Eye (tissue), 1 donor: ENCODE results near the gene POLD2.
"Not testable (repeated sequence)": the region's sequence is repeated elsewhere in the genome, so short reads cannot be mapped to it uniquely, and the experiment has no call there.

Experiments used
- DNase-seq: peaks from one replicate; pipeline ENCODE4 v3.0.0-alpha.2; 2015

POLD2 gene

DNA sequence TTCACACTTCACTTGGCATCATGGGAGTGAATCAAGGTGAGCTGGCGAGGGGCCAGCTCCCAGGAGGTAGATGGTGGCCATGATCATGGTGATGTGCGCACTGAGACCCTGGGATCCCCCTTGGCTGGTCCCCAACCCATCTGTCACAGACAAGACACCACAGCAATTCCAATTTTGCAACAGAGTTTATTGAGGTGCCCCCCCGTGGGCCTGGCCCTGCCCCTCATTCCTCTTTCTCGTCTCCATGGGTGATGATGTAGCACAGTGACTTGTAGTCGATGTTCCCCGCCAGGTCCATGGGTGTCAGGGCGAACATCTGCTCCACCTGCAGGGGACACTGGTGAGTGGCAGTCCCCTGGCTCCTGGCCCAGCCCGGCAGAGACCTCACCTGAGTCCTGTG, 15.3 kb upstream of the POLD2 start:
- no peak for DNase-seq

DNA sequence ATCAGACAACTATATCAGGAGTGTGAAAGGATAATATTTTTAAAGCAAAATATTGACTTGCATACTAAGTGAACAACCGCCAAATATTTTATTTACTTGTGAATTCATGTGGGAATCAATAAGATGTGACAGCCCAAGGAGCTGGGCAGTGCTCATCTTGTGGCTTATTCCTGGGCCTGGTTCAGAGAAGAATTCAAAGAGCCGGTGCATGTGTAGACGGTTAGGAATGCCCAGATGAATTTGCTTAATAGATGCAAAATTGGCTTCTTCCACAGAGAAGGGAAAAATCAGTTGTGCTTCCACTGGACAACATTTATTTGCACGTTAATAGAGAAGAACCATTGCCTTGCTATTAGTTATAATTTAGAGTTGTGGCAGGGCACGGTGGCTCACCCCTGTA, 13.4 kb upstream of the POLD2 start:
- no peak for DNase-seq

DNA sequence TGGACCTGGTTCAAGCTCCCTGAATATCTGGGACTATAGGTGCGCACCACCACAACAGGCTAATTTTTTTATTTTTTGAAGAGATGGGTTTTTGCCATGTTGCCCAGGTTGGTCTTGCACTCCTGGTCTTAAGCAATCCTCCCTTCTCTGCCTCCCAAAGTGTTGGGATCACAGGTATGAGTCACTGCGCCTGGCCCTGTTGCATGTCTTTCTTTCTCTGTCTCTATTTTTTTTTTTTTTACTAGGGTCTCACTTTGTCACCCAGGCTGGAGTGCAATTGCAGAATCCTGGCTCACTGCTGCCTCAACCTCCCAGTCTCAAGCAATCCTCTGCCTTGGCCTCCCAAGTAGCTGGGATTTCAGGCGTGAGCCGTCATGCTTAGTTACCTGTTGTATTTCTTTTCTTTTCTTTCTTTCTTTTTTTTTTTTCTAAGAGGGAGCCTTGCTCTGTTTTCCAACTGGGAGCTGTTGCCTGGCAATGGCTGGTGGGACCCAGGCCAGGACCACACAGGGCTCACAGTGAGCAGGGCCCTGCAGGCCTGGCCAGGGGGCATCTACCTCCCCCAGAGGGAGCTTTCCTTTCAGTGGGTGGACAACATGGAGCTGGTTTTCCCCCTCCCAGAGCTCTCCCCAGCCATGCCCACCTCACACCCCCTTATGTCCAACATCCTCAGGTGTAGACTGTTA, 11.7 kb upstream of the POLD2 start:
- DNase-seq: no peak

DNA sequence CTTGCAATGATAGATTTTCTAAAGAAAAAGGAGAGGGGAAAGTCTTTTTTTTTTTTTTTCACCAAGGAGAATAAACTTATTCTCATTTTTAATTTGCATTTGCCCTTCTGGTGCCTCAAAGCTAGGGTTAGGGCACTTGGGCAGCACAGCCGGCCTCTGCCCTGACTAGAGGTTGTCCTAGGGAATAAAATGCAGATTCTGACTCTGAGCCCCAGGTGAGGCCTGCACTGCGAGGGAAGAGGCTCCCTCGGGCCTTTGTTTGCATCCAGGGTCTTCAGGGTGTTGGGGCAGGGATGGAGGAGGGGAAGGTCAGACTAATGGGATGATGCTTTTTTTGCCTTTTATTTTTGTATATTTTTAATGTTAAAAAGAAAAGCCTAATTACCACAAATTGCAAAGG, 9.9 kb upstream of the POLD2 start:
- DNase-seq: no peak

DNA sequence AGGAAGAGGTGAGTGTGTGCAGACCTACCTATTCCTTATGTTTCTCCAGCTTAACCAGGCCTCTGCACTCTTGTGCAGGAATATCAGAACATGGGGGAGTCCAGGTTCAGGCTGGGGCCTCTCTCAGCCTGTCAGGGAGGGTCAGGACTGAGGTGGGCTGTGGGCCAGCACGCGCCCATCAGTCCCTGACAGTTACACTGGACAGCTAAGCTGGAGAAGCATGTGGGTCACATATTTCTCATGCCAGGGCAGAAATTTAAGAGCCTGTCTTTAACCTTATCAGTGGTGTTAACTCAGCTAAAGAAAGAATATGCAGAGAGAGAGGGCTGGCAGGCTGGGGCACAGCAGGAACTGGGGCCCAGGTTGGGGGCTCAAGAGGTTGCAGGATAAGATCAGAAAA, 8.7 kb upstream of the POLD2 start:
- DNase-seq: no peak

DNA sequence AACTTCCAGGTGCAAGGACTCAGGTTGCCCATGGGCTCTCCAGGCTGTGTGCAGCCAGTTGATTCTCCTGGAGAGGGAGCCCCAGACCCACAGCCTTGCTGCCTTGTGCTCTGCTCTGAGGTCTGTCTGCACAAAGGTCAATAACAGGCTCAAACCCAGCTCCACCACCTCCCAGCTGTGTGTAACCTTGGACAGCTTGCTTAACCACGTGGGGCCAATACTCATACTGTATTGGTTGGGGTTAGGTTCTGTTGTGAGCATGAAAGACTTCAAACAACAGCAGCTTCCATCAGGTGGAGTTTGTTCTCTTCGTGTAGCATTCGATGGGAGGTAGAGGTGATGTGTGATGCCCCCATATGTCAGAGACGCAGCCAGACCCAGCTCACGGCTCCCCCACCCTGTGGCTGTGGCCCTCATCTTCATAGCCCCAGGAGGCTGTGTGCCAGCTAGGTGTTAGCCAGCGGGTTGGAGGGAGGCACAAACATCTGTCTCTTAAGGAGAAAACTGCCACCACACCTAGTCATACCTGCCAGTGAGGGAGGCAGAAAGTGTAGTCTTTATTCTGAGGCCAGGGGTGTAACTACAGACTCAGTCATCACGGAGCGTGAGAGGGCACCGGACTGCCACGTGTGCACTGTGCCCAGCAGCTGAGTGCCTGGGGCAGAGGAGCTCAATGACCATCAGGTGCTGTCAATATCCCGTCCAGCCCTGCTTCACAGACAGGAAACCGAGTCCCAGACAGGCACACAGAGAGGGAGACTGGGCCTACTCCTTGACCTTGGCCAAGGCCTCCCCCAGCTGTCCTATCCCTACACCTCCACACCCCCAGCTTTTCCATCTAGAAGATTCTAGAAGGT, 8.1 kb upstream of the POLD2 start:
- DNase-seq: no peak

DNA sequence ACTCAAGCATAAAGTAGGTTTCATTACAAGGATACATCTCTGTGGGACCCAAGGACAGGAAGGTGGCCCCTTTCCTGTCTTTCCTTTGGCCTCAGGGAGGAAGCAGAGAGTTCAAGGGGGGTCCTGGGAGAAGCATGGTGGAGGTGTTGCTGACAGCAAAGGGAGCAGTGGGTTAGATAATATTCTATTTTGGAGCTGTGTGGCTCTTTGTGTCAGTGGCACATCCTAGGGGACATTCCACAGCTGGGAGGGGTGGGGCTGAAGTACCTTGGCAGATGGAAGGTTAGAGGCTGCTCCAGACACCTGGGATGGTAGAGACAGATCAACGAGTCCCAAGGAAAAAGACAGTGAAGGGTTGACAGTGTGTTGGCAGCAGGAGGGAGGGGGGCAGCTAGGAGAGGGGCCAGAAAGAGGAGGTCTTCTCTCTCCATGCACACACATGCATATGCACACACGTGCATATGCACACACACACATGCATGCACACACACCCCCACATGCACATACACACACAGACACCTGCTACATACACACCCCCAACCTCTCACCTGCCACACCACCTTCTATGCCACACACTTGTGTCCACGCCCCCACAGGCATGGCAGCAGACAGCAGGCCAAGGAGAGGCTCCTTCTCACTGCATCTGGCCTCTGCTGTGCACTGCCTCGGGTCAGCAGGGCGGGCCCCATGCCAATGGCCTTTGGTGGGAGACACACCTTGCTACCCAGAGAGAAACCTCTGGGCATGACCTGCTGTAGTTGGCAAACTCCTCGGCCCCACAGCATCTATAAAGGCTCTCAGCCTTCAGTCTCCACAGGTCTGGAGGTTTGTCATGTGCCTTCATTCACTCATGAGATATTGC, 5.6 kb upstream of the POLD2 start:
- DNase-seq: no peak

DNA sequence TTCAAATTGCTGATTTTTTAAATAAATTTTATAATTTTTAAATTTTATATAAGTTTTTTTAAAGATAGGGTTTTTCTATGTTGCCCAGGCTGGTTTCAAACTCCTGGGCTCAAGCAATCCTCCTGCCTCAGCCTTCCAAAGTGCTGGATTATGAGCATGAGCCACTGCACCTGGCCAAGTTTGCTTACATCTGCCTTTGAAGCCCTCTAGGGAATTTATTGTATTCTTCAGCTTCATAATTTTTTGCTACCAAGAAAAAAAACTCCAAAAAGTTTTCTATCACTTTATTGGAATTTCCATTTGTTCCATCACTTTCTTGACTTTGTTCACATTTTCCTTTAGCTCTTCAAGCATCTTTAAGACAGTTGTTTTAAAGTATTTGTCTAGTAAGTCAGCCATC, 3.8 kb upstream of the POLD2 start:
- DNase-seq: no peak

DNA sequence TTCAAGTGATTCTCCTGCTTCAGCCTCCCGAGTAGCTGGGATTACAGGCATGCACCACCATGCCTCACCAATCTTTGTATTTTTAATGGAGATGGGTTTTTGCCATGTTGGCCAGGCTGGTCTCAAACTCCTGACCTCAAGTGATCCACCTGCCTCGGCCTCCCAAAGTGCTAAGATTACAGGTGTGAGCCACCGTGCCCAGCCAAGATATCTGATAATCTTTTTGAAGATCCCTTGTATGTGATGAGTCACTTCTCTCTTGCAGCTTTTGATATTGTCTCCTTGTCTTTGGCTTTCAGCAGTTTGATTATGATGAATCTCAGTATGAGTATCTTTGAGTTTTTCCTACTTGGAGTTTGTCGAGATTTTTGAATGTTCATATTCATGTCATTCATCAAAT, 3.2 kb upstream of the POLD2 start:
- DNase-seq: not testable (repeated sequence)

DNA sequence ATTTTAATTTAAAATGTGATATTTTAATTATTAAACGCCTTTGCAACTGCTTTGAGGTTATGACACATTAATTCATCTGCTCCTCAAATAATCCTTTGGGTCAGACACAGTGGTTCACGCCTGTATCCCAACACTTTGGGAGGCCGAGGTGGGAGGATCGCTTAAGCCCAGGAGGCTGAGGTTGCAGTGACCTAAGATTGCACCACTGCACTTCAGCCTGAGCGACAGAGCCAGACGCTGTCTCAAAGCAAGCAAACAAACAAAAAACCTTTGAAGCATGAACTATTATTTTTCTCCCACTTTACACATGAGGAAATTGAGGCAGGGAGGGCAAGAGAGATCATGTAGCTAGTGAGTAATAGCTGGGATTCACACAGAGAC, 1.5 kb upstream of the POLD2 start:
- no peak for DNase-seq

DNA sequence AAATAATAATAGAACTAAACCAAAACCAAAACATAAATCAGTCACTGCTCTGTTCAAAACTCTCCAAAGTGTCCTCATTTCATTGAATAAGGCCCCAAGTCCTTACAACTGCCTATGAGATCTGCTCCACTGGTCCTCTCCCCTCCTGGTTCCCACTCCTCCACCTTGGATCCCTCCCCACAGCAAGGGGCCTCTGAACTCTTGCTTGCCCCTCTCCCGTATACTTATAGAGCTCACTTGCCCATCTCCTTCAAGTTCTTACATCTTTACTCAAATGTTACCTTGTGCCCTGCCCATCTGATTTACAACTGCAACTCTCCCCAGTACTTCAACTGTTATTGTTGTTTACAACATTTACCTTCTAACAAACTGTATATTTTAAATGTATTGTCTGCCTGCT, 819 bp downstream of the POLD2 start:
- DNase-seq: peak; percentile 44

DNA sequence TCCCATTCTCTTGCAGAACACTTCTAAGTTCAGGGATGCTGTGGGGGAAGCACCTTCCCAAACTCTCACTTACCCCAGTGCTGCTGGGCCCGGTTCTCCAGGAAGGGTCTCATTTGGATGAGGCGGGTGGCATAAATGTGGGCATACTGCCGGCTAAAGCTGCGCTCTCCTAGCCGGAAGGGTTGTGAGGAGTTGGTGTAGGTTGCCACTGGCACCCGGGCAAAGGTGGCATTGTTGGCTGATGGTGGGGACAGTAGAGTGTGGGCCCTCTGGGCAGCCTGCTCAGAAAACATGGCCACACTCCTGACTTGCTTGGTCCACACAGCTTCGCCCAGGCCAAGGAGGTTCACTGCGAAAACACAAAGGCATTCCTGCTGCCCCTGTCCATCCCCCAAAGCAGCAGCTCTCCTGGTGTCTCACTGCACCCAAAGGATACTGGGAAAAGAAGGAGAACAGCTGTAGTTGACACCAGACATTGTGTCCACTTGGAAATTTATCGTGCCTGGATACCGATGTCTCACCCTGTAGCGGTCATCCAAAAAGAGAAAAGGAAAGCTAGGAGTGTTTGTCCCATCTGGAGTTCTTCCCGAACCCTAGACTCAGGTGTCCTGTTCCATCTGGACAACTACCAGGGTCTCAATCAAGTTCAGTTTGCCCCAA, 1.5 kb downstream of the POLD2 start:
- DNase-seq: no peak

DNA sequence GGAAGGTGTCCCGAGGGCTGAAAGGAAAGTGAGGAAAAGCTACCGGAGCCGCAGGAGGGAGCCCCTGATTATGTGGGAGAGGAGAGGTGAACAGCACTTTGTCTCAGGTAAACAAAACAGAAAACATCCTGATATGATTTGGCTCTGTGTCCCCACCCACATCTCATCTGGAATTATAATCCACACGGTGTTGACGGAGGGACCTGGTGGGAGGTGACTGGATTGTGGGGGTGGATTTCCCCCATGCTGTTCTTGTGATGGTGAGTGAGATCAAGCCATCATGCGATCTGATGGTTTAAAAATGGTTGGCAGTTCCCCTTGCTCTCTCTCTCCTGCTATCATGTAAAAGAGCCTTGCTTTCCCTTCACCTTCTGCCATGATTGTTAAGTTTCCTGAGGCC, 3.0 kb downstream of the POLD2 start:
- DNase-seq: no peak

DNA sequence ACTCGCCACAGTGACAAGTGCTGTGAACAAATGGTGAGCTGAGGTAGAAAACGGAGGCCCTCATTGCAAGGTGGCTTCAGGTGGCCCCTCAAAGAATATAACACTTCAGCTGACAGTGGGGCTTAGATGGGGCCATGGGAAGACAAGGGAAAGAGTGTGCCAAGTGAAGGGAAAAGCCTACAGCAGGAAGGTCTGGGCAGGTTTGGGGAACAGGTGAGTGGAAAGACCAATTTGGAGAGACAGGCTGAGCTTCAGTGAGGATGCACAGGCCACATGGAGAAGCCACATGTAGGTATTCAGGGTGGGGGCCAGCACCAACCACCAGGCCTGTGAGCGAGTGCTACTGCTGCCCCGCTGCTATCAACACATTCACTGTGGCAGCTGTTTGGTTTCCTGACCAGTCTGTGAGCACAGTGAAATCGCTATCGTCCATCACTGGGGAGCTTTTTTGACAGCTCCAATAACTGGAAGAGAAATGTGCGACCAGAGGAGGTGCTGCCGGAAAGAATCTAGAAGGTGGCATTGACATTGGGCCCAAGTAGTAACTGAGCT, 3.4 kb downstream of the POLD2 start:
- DNase-seq: no peak

DNA sequence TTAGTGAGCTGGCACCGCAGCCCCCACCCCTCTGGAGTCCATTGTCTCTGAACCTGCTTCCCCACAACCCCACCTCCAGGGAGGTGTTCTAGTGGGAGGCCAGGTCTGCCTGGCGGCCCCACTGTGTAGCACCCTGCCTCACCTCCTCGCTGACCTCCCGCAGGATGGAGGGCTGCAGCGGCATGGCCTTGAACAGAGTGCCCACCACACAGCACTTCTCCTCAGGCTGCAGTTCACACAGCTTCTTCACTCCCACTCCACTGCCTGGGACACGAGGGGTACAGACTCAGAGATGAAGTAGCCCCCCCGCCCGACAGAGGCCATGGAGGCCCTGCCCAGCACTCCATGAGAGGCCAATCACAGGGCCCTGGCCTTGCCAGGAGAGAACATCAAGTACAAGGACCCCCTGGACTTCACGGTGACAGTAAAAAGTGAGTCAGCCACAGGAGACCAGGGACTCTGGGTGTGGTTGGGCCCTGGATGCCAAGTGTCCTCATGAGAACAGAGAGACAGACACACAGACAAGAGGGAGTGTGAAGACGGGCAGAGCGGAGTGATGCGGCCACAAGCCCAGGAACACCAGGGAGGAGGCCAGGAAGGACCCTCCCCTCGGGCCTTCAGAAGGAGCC, 5.4 kb downstream of the POLD2 start:
- no peak for DNase-seq

DNA sequence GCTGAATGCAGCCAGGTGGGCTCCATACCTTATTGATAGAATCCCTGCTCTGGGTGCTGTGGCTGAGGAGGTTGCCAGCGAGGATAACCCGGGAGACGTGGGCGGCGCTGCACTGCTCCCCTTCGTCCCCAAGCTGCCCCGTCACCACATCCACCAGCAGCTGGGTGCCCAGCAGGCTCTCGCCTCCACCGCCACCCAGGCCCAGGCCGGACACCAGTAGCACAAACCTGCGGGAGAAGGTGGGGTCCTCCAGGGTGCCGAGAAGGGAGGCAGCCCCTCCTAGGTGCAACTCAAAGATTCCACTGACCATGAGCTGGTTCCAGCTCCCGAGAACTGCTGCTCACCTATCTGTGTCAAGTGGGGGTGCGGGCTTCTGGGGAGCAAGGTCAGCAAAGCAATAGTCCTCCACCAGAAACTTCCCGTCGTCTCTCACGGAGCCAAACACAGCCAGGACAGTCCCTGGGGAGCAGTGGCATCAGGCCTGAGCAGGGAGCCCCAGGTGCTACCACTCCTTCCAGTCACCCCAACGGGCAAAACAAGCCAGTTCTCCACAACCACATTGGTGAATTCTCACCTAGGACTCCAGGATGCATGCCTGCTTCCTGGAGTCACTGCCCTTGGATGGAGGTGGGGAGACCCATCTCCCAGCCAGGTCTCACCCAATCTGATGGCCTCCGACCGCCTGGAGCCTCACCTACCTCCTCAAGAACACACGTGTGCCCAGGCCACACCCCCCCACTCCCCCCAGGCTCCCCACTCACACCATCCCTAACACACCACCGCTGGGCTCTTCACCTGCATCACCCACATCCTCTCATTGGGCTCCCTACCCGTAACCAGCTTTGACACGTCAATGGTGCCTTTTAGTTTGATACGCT, 6.3 kb downstream of the POLD2 start:
- DNase-seq: no peak

DNA sequence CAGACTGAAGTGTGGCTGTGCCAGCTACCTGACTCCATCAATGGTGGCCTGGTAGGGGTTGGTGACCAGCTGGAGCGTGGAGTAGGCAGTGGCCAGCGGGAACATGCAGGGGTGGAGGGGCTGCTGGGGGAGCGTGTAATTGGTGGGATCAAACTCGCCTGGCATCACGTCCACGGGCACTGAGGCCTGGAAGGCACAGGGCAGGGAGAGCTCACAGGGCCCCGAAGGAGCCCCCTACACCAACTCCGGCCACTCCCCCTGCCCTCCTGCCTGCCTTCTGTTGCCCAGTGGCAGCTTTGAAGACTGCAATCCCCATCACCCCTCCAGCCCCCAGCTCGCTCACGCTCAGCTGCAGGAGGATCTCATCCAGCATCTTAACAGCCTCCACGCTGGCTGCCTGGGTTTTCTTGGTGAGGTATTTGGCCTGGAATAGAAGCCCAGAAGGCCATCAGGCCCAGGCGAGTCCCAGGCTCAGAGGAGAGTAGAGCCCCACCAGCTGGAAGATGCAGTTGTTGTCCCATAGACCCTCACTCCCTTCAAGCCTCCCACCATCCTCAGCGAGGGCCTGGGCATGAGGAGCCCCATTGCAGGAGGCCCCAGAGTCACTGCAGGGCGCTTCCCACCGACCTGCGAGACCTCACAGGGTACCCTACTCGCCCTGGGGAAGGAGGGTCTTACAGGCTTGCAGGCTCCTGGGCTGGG, 7.1 kb downstream of the POLD2 start:
- DNase-seq: no peak

DNA sequence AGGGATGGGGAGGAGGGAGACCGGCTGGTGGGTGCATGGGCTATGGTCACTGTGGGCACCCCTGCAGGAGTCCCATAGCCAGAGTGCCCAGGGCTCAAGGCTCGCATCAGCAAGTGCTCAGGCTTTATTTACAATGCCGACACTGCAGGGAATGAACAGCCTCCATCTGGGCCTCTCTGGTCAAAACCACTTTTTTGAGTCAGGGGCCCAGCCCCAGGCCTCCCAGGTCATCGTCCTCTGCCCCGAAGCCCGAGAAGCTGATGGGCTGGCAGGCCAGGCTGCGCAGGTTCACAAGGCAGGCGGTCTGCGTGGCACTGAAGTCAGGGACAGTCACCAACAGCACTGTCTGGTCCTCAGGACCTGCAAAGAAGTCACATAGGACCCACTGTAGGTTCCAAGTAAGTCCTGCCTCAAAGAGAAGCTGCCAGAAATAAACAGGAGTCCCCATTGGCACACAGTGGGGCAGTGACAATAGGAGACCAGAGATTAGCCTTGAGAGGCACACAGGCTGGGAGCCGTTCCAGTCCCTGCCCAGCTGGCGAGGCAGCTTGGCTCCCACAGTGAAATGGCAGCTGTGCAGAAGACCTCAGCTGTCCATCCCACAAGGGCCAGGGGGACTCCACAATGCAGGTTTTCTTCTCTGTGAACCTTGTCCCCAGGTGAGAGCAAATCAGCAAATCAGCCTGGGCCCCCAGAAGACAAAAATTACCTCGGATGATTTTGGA, 8.6 kb downstream of the POLD2 start:
- no peak for DNase-seq

DNA sequence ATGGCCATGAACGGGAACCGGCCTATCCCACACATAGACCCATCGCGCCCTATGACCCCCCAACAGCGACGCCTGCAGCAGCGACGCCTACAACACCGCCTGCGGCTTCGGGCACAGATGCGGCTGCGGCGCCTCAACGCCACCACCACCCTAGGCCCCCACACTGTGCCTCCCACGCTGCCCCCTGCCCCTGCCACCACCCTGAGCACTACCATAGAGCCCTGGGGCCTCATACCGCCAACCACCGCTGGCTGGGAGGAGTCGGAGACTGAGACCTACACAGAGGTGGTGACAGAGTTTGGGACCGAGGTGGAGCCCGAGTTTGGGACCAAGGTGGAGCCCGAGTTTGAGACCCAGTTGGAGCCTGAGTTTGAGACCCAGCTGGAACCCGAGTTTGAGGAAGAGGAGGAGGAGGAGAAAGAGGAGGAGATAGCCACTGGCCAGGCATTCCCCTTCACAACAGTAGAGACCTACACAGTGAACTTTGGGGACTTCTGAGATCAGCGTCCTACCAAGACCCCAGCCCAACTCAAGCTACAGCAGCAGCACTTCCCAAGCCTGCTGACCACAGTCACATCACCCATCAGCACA, 9.5 kb downstream of the POLD2 start:
- DNase-seq: no peak
